HepG2 (cell line): Measurements from ENCODE around the gene TRPC4. TPM values are rescaled to one million over a fixed set of nuclear protein-coding genes. Genes with fewer than 3 reads are reported as not detected.

Experiments
- ATAC-seq: fragments of 200-7000 bp; cut with Tn5 transposase; 3 replicates; pipeline ENCODE4 v1.9.1; 2020; ENCODE audit warnings: mild to moderate bottlenecking, moderate library complexity
- BruUV-seq: library from RNA; stranded (reverse); fragments of 400-500 nt; replicated peaks from 2 replicates; lab custom pipeline; 2021; lab: Mats Ljungman, UMichigan
- CTCF ChIA-PET: fragments of 300-600 bp; formaldehyde crosslinking; extraction: SDS; loops from one replicate; lab custom pipeline; 2021; ENCODE audit warnings: low total read pairs, inconsistent platforms, low intra/inter-chr PET ratio; lab: Yijun Ruan, JAX
- POLR2A ChIA-PET: fragments of 350-600 bp; sonication (Branson Sonifier 250); formaldehyde crosslinking; loops from one replicate; lab custom pipeline; 2020; ENCODE audit warnings: antibody characterized with exemption, inconsistent platforms; lab: Yijun Ruan, JAX
- DNase-seq: peaks from one replicate; pipeline ENCODE4 v3.0.0-alpha.2; 2015; ENCODE audit warnings: low spot score
- FAIRE-seq: peaks from 3 replicates; lab custom pipeline; 2011; peaks lifted over from hg19 to GRCh38; lab: Jason Lieb, UNC
- H2AFZ ChIP-seq: one replicate; pipeline ENCODE4 v1.6.1; 2011; ENCODE audit warnings: low read length, inconsistent platforms
- H3K27ac ChIP-seq: fragments of 300-600 bp; 3 replicates; pipeline ENCODE4 v1.8.0; 2011; ENCODE audit warnings: mixed run types, mild to moderate bottlenecking, mixed read lengths, low read length, inconsistent platforms; ENCODE audit not compliant: insufficient read depth; ENCODE audit errors: extremely low read length
- H3K27me3 ChIP-seq, 2 experiments: fragments of 200-600 bp in 1 of 2; 2 replicates in 1 of 2; 3 replicates in 1 of 2; pipeline versions ENCODE4 v1.6.0 to v1.8.0; 2011; ENCODE audit warnings: low read length in 2 of 2, mild to moderate bottlenecking in 2 of 2, moderate library complexity in 2 of 2, inconsistent platforms in 1 of 2; ENCODE audit not compliant: insufficient read depth in 2 of 2, control insufficient read depth in 1 of 2
- H3K36me3 ChIP-seq, 2 experiments: fragments of 200-600 bp in 1 of 2; replicated peaks in 1 of 2; 2 replicates in 1 of 2; 3 replicates in 1 of 2; pipeline versions ENCODE4 v1.5.1 to v1.8.0; 2011; ENCODE audit warnings: low read length in 2 of 2, inconsistent platforms in 1 of 2; ENCODE audit not compliant: insufficient read depth in 2 of 2, control insufficient read depth in 1 of 2
- H3K4me1 ChIP-seq: 2 replicates; pipeline ENCODE4 v1.5.1; 2012; ENCODE audit warnings: low read length, inconsistent platforms; ENCODE audit not compliant: insufficient read depth
- H3K4me2 ChIP-seq: 2 replicates; pipeline ENCODE4 v1.6.0; 2011; ENCODE audit warnings: low read depth, low read length, inconsistent platforms
- H3K4me3 ChIP-seq, 3 experiments: fragments of 200-600 bp in 1 of 3; sonication (generic), shearing (Covaris generic) in 1 of 3; replicated peaks in 1 of 3; 2 replicates each; pipeline ENCODE4 v1.5.1; 2011 to 2016; ENCODE audit warnings: low read length in 3 of 3, inconsistent platforms in 2 of 3, low read depth in 2 of 3, mild to moderate bottlenecking in 2 of 3, control low read depth in 1 of 3, mixed read lengths in 1 of 3; ENCODE audit not compliant: insufficient read depth in 1 of 3
- H3K79me2 ChIP-seq: one replicate; pipeline ENCODE4 v1.6.1; 2011; ENCODE audit warnings: low read length, inconsistent platforms; ENCODE audit not compliant: insufficient read depth
- H3K9ac ChIP-seq: 2 replicates; pipeline ENCODE4 v1.6.0; 2011; ENCODE audit warnings: mild to moderate bottlenecking, low read depth, low read length, inconsistent platforms; ENCODE audit not compliant: insufficient read depth
- H3K9me3 ChIP-seq: 2 replicates; pipeline ENCODE4 v1.5.1; 2012; ENCODE audit warnings: mild to moderate bottlenecking, low read length
- H4K20me1 ChIP-seq: 2 replicates; pipeline ENCODE4 v1.6.0; 2011; ENCODE audit warnings: inconsistent platforms, mild to moderate bottlenecking, low read length, moderate library complexity; ENCODE audit not compliant: insufficient read depth
- HOXA5 ChIP-seq: sonication (generic); formaldehyde crosslinking; IDR thresholded peaks from 2 replicates; pipeline ENCODE4 v1.4.0; 2020; ENCODE audit warnings: missing genetic modification reagents
- MLX ChIP-seq: IDR thresholded peaks from 2 replicates; pipeline ENCODE4 v1.6.1; 2016
- NRL ChIP-seq: sonication (generic); formaldehyde crosslinking; IDR thresholded peaks from 2 replicates; pipeline ENCODE4 v1.5.0; 2020; ENCODE audit warnings: missing genetic modification reagents, mild to moderate bottlenecking, moderate library complexity, borderline replicate concordance
- RBAK ChIP-seq: sonication (generic); formaldehyde crosslinking; IDR thresholded peaks from 2 replicates; pipeline ENCODE4 v1.5.1; 2020; ENCODE audit warnings: mild to moderate bottlenecking, missing genetic modification reagents
- RFX5 ChIP-seq: IDR thresholded peaks from 2 replicates; pipeline ENCODE4 v1.6.1; 2011; ENCODE audit warnings: low read depth, low read length, improper control_type of control experiment
- SKI ChIP-seq: fragments of 450-650 bp; IDR thresholded peaks from one replicate; pipeline ENCODE4 v1.6.1; 2018; ENCODE audit warnings: mild to moderate bottlenecking; ENCODE audit not compliant: partially characterized antibody
- SYNCRIP ChIP-seq: fragments of 200-400 bp; formaldehyde crosslinking; IDR thresholded peaks from 2 replicates; pipeline ENCODE4 v1.6.1; 2018; ENCODE audit warnings: mild to moderate bottlenecking, low read depth, low read length; ENCODE audit not compliant: insufficient read depth
- ZNF225 ChIP-seq: sonication (generic); formaldehyde crosslinking; IDR thresholded peaks from 2 replicates; pipeline ENCODE4 v1.4.0; 2020; ENCODE audit warnings: mild to moderate bottlenecking, missing genetic modification reagents
- ZNF30 ChIP-seq: sonication (generic); formaldehyde crosslinking; IDR thresholded peaks from 2 replicates; pipeline ENCODE4 v1.5.0; 2020; ENCODE audit warnings: mild to moderate bottlenecking, missing genetic modification reagents
- WGBS: methylation state at CpG from one replicate; pipeline ENCODE4 v1.1.6; 2017; ENCODE audit warnings: low lambda C conversion rate; 5-methylcytosine and 5-hydroxymethylcytosine counted together
- in situ Hi-C: cut with HindIII; loops from 2 replicates; pipeline ENCODE4 v1.10.0; 2017; ENCODE audit warnings: low pct_unique_long_range_greater_than_20kb; ENCODE audit not compliant: extremely low pct_ligation_motif_present
- intact Hi-C: fragments of 100-400 bp; cut with micrococcal nuclease; formaldehyde crosslinking; loops from one replicate; pipeline ENCODE4 v1.10.0; 2022; ENCODE audit not compliant: unreplicated experiment
- polyA plus RNA-seq, 8 experiments: library from polyadenylated mRNA; depleted of rRNA in 3 of 8; stranded (reverse) in 7 of 8; unstranded in 1 of 8; fragments of >200 nt; fragmentation: Illumina TruSeq in 4 of 8; extraction: Trizol in 4 of 8; gene quantifications; 2 replicates each; pipeline versions ENCODE4 v1.2.1 to v1.2.3, GENCODE V29; 2011 to 2016; ENCODE audit warnings: low read depth in 4 of 8, missing spikeins in 1 of 8, mixed read lengths in 1 of 8; ENCODE audit not compliant: insufficient read depth in 1 of 8
- total RNA-seq, 5 experiments: library from RNA; depleted of rRNA; stranded (reverse); fragments of >200 nt; fragmentation: Illumina TruSeq; extraction: Trizol; gene quantifications; 2 replicates each; pipeline ENCODE4 v1.2.3, GENCODE V29; 2016; ENCODE audit warnings: low read depth in 1 of 5
- TF ChIP-seq, protein P1 (sequence below): sonication (generic); formaldehyde crosslinking; IDR thresholded peaks from 2 replicates; pipeline ENCODE4 v1.5.0; 2020; ENCODE audit warnings: mild to moderate bottlenecking, missing genetic modification reagents
- TF ChIP-seq, protein P2 (sequence below): sonication (generic); formaldehyde crosslinking; conservative IDR thresholded peaks from 2 replicates; pipeline ENCODE4 v1.8.0; 2022; ENCODE audit warnings: mild to moderate bottlenecking, moderate library complexity, missing genetic modification reagents

Gene TRPC4
- total and polyA plus RNA-seq, 2 of the 13 experiments (the other 11 are each of a cell fraction or from before 2014, with no cell fraction given), result not detected

DNA sequence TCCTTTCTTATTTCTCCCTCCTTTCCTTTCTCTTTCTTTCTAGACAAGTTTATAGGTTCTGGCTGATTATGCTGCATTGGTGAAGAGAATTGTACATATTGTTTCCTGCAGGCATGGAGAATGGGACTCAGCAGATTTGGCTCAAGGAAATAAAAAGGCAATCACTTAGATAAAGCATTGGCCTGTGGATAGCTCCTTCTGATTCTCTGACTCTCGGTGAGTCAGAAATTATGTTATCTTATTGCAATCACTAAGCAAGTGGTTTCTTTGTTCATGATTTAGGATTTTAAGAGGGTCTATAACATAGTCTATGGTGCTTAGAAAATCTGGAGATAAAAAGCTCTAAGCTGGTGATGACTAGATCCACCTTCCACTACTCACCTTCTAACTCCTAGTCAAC lies 217.0 kb downstream of the TRPC4 start:
- no peak for ATAC-seq
- in situ Hi-C loops, result no loop called here
- CTCF ChIA-PET, result no interaction called here
- BruUV-seq, result no TSS peak
- Histone ChIP-seq H2AFZ (no peak overlapping the region), H3K4me2 (no peak overlapping the region), H3K9me3 (no peaks in the 10 kb centered on the region), H3K27ac (no peak overlapping the region), H3K4me1 (no peaks in the 10 kb centered on the region), H3K9ac (no peak overlapping the region), H3K4me3 (no peak overlapping the region), H4K20me1 (no peaks in the 10 kb centered on the region), H3K36me3 (no peaks in the 10 kb centered on the region), H3K27me3 (no peaks in the 10 kb centered on the region), H3K79me2 (no peaks in the 10 kb centered on the region)
- 0% methylated on average over 1 of the region's 1 CpG for WGBS
- TF ChIP-seq, protein P1, sequence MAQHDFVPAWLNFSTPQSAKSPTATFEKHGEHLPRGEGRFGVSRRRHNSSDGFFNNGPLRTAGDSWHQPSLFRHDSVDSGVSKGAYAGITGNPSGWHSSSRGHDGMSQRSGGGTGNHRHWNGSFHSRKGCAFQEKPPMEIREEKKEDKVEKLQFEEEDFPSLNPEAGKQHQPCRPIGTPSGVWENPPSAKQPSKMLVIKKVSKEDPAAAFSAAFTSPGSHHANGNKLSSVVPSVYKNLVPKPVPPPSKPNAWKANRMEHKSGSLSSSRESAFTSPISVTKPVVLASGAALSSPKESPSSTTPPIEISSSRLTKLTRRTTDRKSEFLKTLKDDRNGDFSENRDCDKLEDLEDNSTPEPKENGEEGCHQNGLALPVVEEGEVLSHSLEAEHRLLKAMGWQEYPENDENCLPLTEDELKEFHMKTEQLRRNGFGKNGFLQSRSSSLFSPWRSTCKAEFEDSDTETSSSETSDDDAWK (CRISPR knock-in tag), result no peak
- no peak for TF ChIP-seq RBAK (CRISPR knock-in tag)
- no peak for TF ChIP-seq SYNCRIP
- TF ChIP-seq ZNF30 (CRISPR knock-in tag), result no peak
- no peak for TF ChIP-seq ZNF225 (CRISPR knock-in tag)
- TF ChIP-seq NRL (CRISPR knock-in tag), result no peak
- TF ChIP-seq HOXA5 (CRISPR knock-in tag), result no peak
- TF ChIP-seq SKI, result no peak
- TF ChIP-seq, protein P2, sequence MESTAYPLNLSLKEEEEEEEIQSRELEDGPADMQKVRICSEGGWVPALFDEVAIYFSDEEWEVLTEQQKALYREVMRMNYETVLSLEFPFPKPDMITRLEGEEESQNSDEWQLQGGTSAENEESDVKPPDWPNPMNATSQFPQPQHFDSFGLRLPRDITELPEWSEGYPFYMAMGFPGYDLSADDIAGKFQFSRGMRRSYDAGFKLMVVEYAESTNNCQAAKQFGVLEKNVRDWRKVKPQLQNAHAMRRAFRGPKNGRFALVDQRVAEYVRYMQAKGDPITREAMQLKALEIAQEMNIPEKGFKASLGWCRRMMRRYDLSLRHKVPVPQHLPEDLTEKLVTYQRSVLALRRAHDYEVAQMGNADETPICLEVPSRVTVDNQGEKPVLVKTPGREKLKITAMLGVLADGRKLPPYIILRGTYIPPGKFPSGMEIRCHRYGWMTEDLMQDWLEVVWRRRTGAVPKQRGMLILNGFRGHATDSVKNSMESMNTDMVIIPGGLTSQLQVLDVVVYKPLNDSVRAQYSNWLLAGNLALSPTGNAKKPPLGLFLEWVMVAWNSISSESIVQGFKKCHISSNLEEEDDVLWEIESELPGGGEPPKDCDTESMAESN (CRISPR knock-in tag), result no peak
- TF ChIP-seq RFX5, result no peak
- TF ChIP-seq MLX (CRISPR knock-in tag), result no peak
- intact Hi-C loops, result no loop called here
- DNase-seq, result no peak
- FAIRE-seq, result no peak
- POLR2A ChIA-PET, result no interaction called here
